VCaP (cell line): ENCODE data around the gene DUSP3.
"Not testable (repeated sequence)": the region's sequence is repeated elsewhere in the genome, so short reads cannot be mapped to it uniquely, and the experiment has no call there.

Experiments
- H3K27ac ChIP-seq: fragments of 450-650 bp; 2 replicates; pipeline ENCODE4 v1.5.1; 2017
- CTCF ChIP-seq: fragments of 450-650 bp; conservative IDR thresholded peaks from 2 replicates; pipeline ENCODE4 v1.5.1; 2017; ENCODE audit warnings: mild to moderate bottlenecking, moderate library complexity

Gene DUSP3

GRCh38 chr17:43800736-43801135, 22.0 kb upstream of the DUSP3 start:
- H3K27ac ChIP-seq = no peak overlapping the region
- TF ChIP-seq CTCF = no peak

- TF ChIP-seq CTCF = no peak
- H3K27ac ChIP-seq = no peak overlapping the region
Measured at GRCh38 chr17:43799047-43799446, 20.3 kb upstream of the DUSP3 start.

- not testable (repeated sequence) for H3K27ac ChIP-seq
Measured at GRCh38 chr17:43798024-43798423, 19.2 kb upstream of the DUSP3 start.

- H3K27ac ChIP-seq = not testable (repeated sequence)
Measured at GRCh38 chr17:43792668-43793067, 13.9 kb upstream of the DUSP3 start.

DNA sequence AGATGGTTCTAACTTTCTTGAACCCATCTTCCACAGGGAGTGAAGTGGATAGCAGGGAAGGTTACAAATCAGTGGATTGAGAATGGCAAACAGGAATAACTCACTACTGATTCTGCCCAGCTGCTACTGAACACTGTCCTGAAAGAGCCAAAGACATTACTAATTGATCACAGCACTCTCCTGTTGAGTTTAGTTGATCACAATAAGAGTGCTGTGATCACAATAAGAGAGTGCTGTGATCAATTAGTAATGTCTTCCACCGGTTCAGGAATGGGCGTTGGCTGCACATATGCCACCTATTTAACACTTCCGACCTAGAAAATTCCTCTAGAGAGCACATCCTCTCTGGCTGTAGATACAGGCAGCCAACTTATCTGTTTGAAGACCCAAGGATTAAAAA, 12.8 kb upstream of the DUSP3 start:
- no peak overlapping the region for H3K27ac ChIP-seq
- TF ChIP-seq CTCF = no peak

GRCh38 chr17:43790311-43790940, 11.6 kb upstream of the DUSP3 start:
- peak; percentile 57 for TF ChIP-seq CTCF
- H3K27ac ChIP-seq = no peak overlapping the region

GRCh38 chr17:43789482-43789881, 10.7 kb upstream of the DUSP3 start:
- TF ChIP-seq CTCF = no peak
- H3K27ac ChIP-seq = no peak overlapping the region

- H3K27ac ChIP-seq = no peak overlapping the region
- TF ChIP-seq CTCF = no peak
Measured at GRCh38 chr17:43788540-43788939, 9.8 kb upstream of the DUSP3 start.

DNA sequence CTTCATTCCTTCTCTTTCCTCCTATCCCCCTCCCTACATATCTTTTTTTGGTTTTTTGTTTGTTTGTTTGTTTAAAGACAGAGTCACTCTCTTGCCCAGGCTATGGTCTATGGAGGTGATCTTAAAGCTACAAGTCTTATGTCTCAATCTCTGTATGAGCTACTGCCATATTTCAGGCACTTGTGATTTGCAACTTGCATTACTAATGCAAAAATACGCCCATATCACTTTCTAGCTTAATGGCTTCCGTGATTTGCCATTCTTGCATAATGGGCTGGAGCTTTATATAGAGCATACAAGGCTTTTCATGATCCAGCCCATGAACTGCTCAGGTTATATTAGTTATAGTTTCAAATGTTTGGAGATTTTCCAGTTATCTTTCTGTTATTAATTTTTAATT, 9.0 kb upstream of the DUSP3 start:
- H3K27ac ChIP-seq = no peak overlapping the region
- no peak for TF ChIP-seq CTCF
